NCI-H526 (cell line): Measurements from ENCODE around the gene MYRIP.
"Not testable (repeated sequence)": the region's sequence is repeated elsewhere in the genome, so short reads cannot be mapped to it uniquely, and the experiment has no call there.

Experiments
- DNase-seq, 2 experiments: peaks; one replicate each; lab custom pipeline; 2025; lab: John Stamatoyannopoulos, UW

The MYRIP gene

DNA sequence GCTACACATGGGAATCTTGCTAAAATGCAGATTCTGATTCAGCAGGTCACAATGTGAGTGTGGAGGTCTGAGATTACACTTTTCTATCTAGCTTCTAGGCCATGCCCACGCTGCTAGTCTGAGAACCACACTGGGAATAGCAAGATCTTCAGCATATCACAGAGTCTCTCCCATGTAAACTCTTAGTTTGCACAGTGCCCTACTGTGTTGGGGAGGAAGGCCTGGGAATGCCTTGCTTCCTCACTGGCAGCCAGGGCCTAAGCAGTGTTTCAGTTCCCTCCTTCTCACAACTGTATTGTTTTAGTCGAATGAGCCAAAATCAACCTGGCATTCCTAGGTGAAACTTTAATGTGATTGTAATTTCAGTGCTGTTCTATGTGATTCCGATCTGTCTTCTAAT lies 320.1 kb downstream of the MYRIP start:
- no peak for DNase-seq

DNA sequence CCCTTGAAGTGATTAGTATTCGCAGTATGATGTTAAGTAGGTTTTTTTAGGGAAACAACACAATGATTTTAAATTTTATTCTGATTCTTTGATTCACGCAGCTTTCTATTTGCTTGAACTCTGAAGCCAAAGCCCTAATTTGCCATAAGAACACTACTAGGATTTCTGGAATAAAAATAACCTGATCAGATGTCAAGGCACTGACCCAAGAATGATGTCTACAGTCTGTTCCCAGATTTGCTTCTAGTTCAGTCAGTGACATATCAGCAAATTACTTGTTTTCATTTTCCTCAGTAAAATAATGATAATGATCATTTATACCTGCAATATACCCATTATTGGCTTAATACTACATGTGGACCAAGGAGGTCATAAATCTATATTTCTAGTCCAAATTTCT lies 320.6 kb downstream of the MYRIP start:
- no peak for DNase-seq

GRCh38 chr3:40130721-40131120 lies 321.3 kb downstream of the MYRIP start:
- DNase-seq: no peak

GRCh38 chr3:40133886-40134575 lies 324.6 kb downstream of the MYRIP start:
- DNase-seq: not testable (repeated sequence)

DNA sequence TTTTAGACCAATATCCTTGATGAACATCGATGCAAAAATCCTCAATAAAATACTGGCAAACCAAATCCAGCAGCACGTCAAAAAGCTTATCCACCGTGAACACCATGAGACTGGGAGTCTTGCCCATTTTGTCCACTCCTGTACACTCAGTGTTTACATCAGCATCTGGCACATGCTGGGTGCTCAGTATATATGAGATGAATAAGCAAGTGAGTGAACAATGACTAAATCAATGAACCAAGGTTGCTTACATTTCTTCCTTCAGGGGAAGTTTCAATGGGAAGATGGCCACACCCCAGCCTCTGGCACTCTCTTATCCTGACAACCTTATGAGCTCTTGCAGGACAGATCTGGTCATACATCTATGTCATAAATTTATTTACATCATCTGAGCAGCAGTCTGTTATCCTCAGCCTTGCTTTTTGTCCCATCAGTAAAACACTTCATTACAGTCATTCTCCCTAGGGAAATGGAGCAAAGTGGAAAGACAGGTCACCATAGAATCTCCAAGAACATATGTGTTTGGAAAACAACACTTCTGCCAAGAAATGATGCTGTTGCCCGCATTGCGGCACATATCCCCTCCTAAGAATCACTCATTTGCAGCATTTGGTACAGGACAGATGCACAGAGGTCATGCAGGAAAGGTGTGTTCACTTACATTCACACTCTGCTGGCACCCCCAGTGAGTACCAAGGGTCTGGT lies 328.3 kb downstream of the MYRIP start:
- no peak for DNase-seq

GRCh38 chr3:40143283-40144090 lies 334.1 kb downstream of the MYRIP start:
- DNase-seq: no peak

GRCh38 chr3:40148827-40149226 lies 339.4 kb downstream of the MYRIP start:
- DNase-seq: no peak

- DNase-seq: no peak
These were observed 343.2 kb downstream of the MYRIP start for GRCh38 chr3:40152482-40153133.

GRCh38 chr3:40160933-40161332 lies 351.5 kb downstream of the MYRIP start:
- DNase-seq: no peak

GRCh38 chr3:40162616-40163015 lies 353.2 kb downstream of the MYRIP start:
- DNase-seq: no peak

- DNase-seq: no peak
These were observed 357.6 kb downstream of the MYRIP start for GRCh38 chr3:40166997-40167396.

DNA sequence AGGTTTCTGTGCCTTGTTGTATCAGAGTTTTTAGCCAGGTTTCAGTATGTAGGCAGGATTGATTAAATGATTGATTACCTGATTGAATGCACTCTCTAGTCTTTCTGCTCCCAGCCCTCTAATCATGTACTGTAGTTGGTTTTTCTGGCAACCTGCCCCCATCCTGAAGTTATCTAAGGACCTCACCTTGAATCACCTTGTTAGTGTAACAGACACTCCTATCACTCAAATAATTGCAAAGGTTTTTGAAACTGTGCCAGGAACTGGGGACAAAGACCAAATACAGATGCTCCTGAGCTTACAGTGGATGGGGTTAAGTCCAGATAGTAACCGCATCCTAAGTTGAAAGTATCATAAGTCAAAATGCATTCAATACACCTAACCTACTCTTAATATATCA lies 358.5 kb downstream of the MYRIP start:
- DNase-seq: no peak

DNA sequence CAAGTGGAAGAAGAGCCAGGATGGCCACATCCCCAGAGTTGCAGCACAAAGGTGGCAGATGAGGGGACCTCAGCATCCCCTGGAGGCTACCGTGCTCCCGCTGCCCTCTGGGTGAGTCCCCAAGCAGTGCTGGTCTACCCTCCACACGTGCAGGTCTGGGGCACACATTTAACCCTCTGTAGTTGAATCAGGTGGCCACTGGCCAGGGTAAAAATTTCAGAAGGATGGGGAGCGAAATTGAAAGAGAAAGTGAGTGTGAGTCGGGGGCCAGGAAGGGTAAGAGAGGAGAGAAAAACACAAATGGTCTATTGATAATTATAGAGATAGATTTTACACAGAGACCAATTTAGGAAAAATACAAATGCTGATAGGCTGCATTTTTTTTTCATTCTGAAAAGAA lies 360.6 kb downstream of the MYRIP start:
- no peak for DNase-seq

DNA sequence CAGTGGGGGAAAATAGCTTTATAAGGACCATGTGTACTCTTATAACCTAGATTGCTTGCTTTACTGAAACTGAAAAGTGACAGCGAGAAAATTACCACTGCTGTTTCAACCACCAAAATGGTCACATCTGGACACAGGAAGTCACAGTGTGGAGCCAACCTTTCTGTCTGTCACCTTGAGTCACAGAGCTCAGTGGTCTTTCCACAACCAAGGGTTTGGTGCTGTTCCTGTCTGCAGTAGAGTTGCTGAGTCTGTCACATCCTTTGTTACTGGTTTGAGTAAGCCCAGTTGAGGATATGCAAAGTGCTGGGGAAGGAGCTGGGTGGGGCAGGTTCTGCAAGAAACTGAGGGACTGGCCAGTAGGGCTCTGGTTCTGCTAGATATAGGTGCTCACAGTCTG lies 361.0 kb downstream of the MYRIP start:
- DNase-seq: no peak

DNA sequence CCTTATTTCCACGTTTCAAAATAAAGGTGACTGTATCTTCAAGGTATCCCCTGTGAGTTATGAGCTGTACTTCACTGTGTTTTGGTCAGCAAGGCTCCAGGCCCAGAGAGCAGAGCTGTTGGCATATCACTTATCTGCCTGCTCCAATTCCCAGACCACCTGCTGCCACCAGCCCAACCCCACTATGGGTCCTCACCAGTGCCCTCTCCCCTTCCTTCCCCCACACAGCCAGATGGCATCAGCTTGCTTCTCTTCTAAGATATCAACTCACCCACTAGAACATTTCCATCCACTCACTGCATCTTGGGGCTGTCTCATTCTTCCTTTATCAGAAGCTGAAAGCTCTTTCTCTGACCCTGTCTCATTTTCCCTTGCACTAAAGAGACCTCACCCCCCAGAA lies 363.2 kb downstream of the MYRIP start:
- DNase-seq: no peak

GRCh38 chr3:40173227-40173721 lies 363.9 kb downstream of the MYRIP start:
- no peak for DNase-seq

DNA sequence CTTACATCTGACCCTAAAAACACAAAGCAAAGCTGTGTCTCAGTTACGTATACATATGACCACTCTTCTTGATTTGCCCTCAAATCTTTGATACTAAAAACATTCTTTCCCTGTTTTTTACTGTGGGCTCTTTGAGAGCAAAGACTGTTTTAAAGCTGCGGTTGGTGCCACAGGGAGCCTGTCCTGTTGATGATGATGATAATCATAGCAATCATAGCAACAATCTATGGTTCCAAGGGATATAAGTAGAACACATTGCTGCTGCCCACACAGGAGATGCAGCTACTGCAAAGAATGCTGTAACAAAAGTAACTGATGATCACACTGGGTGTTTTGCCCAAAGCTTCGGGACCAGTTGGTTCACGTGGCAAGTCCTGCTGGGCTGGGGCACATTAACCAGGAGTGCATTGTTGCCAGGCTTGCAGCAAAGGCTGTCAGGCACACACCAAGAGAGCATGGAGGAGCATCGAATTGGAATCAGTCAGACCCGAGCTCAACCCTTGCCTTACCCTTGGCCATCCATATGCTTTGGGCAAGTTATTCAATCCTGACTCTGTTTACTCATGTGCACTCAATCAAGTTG lies 368.7 kb downstream of the MYRIP start:
- no peak for DNase-seq

- DNase-seq: peak; percentile 68 to 89
These were observed 369.6 kb downstream of the MYRIP start for GRCh38 chr3:40179016-40179415.

- no peak for DNase-seq
These were observed 371.8 kb downstream of the MYRIP start for GRCh38 chr3:40181182-40181581.

DNA sequence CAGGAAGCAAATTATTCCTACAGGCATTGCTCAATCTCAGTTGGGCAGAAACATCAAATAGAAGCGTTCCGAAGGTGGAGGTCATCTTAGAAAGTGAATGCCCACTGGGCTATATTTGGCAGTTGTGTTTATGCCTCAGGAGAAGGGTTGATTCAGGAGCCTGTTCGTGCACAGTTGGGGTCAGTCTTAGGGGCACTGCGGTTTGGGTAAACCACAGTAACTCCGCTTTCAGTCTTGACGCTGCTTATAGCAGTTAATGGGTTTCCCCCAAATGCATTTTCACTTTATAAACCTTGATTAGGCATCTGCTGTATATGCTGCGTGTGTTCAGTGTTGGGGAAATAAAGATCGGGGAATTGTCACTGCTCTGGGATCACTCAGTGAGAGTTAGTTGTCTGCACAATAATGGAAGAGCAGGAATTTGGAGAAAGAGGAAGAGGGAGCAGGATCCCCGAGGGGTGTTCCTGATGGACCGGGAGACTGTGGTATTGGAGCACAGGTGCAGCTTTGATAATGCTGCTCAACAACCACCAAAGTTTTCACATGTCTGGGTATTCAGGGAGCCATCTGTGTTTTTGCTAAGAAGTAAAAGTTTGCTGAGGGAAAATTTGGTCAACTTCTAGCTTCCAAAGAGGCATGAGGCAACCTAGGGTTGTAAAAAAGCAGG lies 375.8 kb downstream of the MYRIP start:
- DNase-seq: no peak

DNA sequence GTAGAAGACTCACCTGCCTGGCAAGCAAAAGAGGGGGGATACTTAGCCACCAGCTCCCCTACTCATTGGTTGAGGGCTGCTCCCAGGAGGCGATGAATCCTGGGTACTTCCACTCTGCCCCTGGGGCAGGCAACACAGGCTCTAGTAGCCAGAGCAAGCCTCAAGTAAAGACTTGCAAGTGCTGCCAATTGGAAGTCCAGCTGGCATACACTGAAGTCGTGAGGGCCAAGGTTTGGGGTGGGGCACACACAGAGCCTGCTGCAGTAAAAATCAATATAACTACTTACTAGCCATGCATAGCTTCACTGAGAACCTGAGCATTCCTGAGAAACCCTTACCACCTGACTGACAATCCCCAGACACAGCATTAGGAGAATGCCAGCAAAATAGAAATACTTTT lies 377.1 kb downstream of the MYRIP start:
- DNase-seq: no peak
